Measurements from ENCODE around the gene VAV1. TPM values are rescaled to one million over a fixed set of nuclear protein-coding genes. Genes with fewer than 3 reads are reported as not detected.

The VAV1 gene
- total RNA-seq, 1 donor from 2014 or later, result 161 TPM

DNA sequence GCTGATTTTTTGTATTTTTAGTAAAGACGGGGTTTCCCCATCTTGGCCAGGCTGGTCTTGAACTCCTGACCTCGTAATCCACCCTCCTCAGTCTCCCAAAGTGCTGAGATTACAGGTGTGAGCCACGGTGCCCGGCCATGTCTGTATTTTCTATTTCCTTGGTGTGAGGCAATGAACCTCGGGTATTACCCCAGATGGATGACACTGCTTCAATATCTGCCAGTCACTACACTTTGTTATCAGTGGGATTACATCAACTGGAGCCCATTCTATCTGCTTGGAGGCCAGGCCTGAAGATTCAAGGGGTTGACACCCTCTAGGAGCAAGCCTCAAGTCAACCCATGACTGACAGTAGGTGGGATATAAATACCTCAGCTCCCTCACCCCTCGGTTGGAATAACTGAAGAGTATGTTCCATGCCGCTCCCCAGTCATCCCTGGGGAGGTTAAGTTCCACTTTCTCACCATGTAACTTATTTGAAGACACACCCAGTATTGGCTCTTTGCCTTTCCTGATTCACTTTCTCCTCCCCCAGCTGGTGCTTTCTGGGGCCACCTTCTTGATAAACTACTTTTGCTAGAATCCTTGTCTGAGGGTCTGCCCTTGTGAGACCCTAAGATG is 113.9 kb downstream of the VAV1 start:
- intact Hi-C loops (cut with micrococcal nuclease), result no loop called here

DNA sequence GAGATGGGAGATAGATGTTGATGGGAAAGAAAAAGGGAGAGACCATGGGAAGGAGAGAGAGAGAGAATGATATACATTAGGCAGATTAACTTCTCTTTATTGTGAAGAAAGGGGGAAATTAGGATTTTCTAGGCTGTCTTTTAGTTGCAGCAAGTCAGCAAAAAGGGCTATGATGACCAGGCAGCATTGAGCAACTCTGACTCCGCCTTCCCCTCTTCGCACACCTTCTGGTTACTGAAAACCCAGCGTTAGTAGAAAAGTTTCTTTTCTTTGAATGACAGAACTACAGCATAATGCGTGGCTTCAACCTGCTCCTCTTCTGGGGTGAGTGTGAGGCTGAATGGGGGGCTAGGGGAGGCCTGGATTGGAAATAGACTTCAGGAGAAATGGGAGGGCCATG is 114.8 kb downstream of the VAV1 start, which contains the start of gene ADGRE1:
ADGRE1 (plus strand) TSS at position 264 of the 400 bp plus-strand sequence; CDS start at position 294, 30 bp downstream.
- intact Hi-C loops (cut with micrococcal nuclease), result no loop called here

DNA sequence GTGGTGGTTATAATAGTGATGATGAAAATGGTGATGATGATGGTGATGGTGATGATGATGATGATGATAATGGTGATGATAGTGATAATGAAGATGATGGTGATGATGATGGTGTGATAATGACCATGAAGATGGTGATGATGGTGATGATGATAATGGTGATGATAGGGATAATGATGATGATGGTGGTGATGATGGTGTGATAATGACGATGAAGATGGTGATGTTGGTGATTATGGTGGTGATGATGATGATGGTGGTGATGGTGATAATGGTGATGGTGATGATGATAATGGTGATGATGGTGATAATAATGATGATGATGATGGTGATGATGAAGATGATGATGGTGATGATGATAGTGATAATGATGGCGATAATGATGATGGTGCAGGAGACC is 116.5 kb downstream of the VAV1 start:
- intact Hi-C loops (cut with micrococcal nuclease), result no loop called here

DNA sequence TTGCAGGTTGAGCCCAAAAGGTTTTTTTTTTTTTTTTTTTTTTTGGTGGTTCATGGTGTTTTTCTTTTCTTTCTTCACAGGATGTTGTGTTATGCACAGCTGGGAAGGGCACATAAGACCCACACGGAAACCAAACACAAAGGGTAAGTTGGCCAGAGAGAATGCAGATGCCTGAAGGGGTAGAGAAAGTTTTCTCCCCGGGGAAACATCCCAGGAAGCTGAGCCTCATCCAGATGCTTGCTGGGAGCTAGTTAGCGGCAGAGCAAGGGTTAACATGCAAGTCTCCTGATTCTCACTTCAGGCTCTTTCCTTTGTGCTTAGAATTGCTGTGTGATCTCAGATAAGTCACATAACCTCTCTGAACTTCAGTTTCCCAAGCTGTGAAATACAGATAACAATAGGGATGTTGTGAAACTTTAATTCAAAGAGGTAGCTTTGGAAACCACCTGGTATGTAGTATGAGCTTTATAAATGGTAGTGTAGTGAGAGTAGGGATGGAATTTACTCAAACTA is 117.9 kb downstream of the VAV1 start:
- intact Hi-C loops (cut with micrococcal nuclease), result loop anchor here (1.0 to 5.0 kb wide), 4 partner anchors 28 to 153 kb away; partner anchors contain the start of gene GPR108

DNA sequence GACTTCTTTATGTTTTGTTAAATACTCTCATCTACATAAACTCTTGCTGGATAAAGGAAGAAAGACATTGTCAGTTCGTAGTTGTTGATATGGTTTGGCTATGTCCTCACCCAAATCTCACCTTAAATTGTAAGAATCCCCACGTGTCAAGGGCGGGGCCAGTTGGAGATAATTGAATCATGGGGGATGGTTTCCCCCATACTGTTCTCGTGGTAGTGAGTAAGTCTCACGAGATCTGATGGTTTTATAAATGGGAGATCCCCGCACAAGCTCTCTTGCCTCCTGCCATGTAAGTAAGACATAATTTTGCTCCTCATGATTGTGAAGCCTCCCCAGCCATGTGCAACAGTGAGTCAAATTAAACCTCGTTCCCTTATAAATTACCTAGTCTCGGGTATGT is 118.4 kb downstream of the VAV1 start:
- intact Hi-C loops (cut with micrococcal nuclease), result loop anchor here (1.0 to 5.0 kb wide), 4 partner anchors 29 to 154 kb away; partner anchors contain the start of gene GPR108

DNA sequence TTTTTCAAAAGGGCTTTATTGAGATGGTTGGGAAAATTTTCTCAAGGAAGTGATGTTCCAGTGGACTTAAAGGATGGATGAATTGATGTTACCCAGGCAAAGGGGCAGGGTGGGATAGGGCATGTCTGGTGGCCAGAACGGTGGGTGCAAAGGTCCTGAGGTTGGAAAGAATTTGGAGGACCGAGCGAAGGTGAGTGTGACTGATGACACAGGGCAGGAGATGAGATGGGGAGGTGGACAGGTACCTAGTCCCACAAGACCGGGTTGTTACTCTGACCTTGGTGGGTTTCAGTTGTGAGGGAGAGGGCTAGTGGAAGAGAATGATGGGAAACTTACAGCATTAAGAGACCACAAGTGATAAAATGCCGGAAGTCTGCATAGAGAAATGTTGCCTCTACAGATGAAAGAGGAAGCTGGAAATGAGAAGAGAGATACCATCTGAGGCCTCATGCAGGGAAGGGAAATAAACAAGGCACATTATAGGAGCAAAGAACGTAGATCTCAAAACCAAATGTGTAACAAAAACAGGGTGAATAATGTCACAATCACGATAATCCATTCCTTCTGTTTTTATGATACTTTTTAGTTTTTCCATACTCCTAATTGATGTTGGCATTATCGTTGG is 119.4 kb downstream of the VAV1 start:
- intact Hi-C loops (cut with micrococcal nuclease), result loop anchor here (5.0 kb wide), 1 partner anchor 55 kb away; no protein-coding TSS in a partner anchor

DNA sequence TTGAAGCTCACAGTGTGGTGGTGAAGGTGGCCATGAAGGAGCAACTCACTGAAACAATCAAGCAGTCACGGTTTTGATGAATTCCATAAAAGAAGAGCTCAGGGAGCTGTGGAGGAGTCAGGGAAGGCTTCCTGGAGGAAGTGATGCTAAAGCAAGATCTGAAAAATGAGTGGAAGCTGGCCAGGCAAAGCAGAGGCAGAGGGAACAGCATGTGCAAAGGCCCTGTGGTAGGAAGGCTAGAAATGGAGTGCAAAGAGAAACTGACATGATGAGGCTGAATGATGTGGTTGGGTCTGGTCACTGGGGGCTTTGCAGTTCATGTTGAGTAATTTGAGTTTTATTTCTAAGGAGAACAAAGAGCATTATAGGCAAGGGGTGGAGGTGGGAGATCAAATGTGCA is 121.8 kb downstream of the VAV1 start:
- intact Hi-C loops (cut with micrococcal nuclease), result loop anchor here (5.0 kb wide), 1 partner anchor 53 kb away; no protein-coding TSS in a partner anchor

DNA sequence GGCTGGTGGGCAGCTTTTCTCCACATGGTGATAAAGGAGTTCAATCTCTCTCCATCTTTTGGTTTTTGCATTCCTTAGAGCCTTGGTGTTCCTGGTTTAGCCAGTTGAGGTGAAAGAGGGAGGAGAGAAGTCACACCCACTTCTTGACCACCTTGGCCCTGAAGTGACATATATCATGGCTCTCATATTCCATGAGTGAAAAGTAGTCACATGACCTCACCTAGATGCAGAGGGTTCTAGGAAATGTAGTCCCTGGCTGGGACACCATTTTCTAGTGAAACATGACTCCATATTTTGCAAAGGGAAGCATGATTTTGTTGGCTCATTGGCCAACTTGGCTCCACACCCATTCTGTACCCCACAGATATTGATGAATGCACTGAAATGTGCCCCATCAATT is 130.9 kb downstream of the VAV1 start:
- intact Hi-C loops (cut with micrococcal nuclease), result no loop called here

DNA sequence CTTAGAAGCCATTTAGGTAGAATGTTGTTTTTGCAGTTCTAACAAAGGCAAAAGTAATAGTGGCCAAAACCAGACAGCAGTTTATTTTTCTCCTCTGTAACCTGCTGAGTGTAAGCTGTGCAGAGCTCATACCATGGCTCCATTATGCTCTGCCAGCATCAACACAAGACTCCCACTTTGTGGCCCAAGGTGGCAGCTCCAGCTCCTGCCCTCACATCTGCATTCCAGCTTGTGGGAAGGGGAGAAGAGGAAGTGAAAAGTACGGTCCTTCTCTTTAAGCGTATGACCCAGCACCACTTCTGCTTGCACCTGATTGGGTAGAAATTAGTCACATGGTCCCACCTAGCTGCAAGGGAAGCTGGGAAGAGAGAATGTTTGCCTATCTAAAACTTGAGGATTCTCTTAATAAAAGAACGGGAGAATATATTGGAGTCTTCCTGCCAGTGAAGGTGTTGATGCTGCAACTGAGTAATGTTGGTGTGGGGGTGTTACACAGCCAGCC is 134.1 kb downstream of the VAV1 start:
- intact Hi-C loops (cut with micrococcal nuclease), result no loop called here

Other genes with a start within 250 kb of the VAV1 start
- gene TNFSF9, start 241.7 kb upstream of the VAV1 start, total RNA-seq, result 5.8 TPM in 2 replicates
- 73.7 and 75.9 TPM in 2 replicates for gene CD70, start 181.6 kb upstream of the VAV1 start, total RNA-seq
- 25.8 and 28.0 TPM in 2 replicates for gene TNFSF14, start 102.5 kb upstream of the VAV1 start, total RNA-seq
- 8.3 and 8.9 TPM in 2 replicates for gene C3, start 52.1 kb upstream of the VAV1 start, total RNA-seq
- gene GPR108, start 35.1 kb upstream of the VAV1 start, total RNA-seq, result 100.0 and 105 TPM in 2 replicates
- gene TRIP10, start 33.0 kb upstream of the VAV1 start, total RNA-seq, result 24.5 and 26.6 TPM in 2 replicates
- 29.7 and 30.8 TPM in 2 replicates for gene SH2D3A, start 5.3 kb upstream of the VAV1 start, total RNA-seq
- gene ADGRE1, start 114.9 kb downstream of the VAV1 start, total RNA-seq, result 15.0 and 15.2 TPM in 2 replicates
- not detected in 2 replicates for gene MBD3L2B, start 248.7 kb downstream of the VAV1 start, total RNA-seq